Lower lobe of right lung (tissue), 2 donors: ENCODE data around the gene ANKRD33B. TPM values are rescaled to one million over a fixed set of nuclear protein-coding genes. Genes with fewer than 3 reads are reported as not detected.
"Not testable (repeated sequence)": the region's sequence is repeated elsewhere in the genome, so short reads cannot be mapped to it uniquely, and the experiment has no call there.

Experiments used
- ATAC-seq, 2 donors: fragments of 200-7000 bp; cut with Tn5 transposase; one replicate each; pipeline ENCODE4 v1.9.1; 2020 to 2022; ENCODE audit warnings: mild to moderate bottlenecking in 2 of 2, moderate library complexity in 2 of 2
- DNase-seq: peaks from one replicate; pipeline ENCODE4 v3.0.0-alpha.2; 2020
- H3K27ac ChIP-seq: fragments of 200-600 bp; one replicate; pipeline ENCODE4 v1.8.0; 2022
- H3K27me3 ChIP-seq: fragments of 200-600 bp; one replicate; pipeline ENCODE4 v1.8.0; 2022; ENCODE audit warnings: low read depth
- H3K36me3 ChIP-seq: fragments of 200-600 bp; one replicate; pipeline ENCODE4 v1.8.0; 2022; ENCODE audit warnings: mild to moderate bottlenecking
- H3K4me1 ChIP-seq: fragments of 200-600 bp; one replicate; pipeline ENCODE4 v1.8.0; 2022
- H3K4me3 ChIP-seq: fragments of 200-600 bp; one replicate; pipeline ENCODE4 v1.8.0; 2022; ENCODE audit warnings: mild to moderate bottlenecking
- H3K9me3 ChIP-seq: fragments of 200-600 bp; one replicate; pipeline ENCODE4 v1.8.0; 2022
- CTCF ChIP-seq: fragments of 200-600 bp; IDR thresholded peaks from one replicate; pipeline ENCODE4 v1.8.0; 2022; ENCODE audit warnings: antibody characterized with exemption, mild to moderate bottlenecking
- intact Hi-C: fragments of 100-400 bp; cut with DNase I; formaldehyde crosslinking; loops from one replicate; pipeline ENCODE4 v1.11.0; 2022
- total RNA-seq: library from RNA; stranded (reverse); fragmentation: NEBNext Ultra II Directional; extraction: Animal tissue kit (Norgen Biotek cat#: 25700); gene quantifications from one replicate; pipeline ENCODE4 v1.2.1, GENCODE V29; 2021
- donor health status: DM: no; HTN: yes; CAD: no; lungs with severe emphysema.

Gene ANKRD33B
- total RNA-seq, 1 donor from 2014 or later: 5.8 TPM

DNA sequence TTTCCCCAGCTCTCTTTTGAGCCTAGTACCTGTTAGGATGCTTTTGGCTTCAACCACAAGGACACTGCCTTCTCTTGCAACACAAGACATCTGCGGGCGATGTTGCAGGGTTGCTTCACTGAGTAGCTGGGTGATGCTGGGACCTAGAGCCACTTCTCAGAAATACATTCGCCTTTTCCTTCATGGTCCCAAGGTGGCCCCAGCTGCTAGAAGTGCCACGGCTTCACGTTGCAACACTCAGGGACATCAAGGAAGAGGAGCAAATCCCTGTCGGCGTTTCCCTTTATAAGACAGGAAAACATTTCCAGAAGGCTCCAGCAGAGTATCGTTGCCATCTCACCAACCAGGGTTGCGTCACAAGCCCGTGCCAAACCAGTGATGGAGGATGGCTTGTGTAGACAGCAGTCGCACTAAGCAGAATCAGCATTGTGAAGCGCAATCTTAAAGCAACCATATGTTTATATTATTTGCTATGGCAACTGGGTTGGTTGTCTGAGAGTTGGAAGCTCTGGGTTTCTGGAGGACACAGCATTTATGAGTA, 62.7 kb downstream of the ANKRD33B start:
- TF ChIP-seq CTCF: no peak
- H3K4me3 ChIP-seq: no peak overlapping the region
- H3K4me1 ChIP-seq: peaks cover 21% of the 10 kb centered on the region
- DNase-seq (no peak), ATAC-seq (no peak)
- intact Hi-C loops: loop anchor here (5.0 kb wide), 1 partner anchor 174 kb away; no protein-coding TSS in a partner anchor
- no peaks in the 10 kb centered on the region for H3K27me3 ChIP-seq
- no peaks in the 10 kb centered on the region for H3K9me3 ChIP-seq
- peak overlapping the region; percentile 77 for H3K27ac ChIP-seq
- H3K36me3 ChIP-seq: no peaks in the 10 kb centered on the region

- H3K27ac ChIP-seq: peak overlapping the region; percentile 77
- DNase-seq (no peak), ATAC-seq (peak in 1 of 2 donors; percentile 5)
- no peak for TF ChIP-seq CTCF
- H3K27me3 ChIP-seq: no peaks in the 10 kb centered on the region
- intact Hi-C loops: loop anchor here (5.0 kb wide), 1 partner anchor 175 kb away; no protein-coding TSS in a partner anchor
- H3K36me3 ChIP-seq: no peaks in the 10 kb centered on the region
- H3K4me3 ChIP-seq: peak overlapping the region; percentile 43
- H3K4me1 ChIP-seq: peaks cover 21% of the 10 kb centered on the region
- H3K9me3 ChIP-seq: no peaks in the 10 kb centered on the region
These were observed 63.4 kb downstream of the ANKRD33B start for GRCh38 chr5:10627160-10627701.

DNA sequence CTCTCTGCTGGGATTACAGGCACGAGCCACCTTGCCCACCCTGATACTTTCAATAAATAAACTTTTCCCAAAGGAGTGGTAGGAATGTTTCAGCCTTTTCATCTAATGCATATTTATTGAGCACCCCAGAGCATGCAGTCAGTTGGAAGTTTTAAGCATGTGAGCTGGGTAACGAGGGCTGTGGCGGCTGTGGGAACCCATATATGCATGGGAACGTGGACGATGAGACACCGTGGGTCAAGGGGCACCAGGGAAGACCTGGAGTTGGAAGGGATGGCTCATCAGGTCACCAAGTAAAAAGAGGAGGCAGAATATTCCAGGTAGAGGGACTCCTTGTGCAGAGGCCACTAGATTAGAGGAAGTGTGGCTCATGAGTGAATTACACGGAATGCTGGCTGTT, 64.7 kb downstream of the ANKRD33B start:
- TF ChIP-seq CTCF: no peak
- no peaks in the 10 kb centered on the region for H3K9me3 ChIP-seq
- no peaks in the 10 kb centered on the region for H3K27me3 ChIP-seq
- H3K4me1 ChIP-seq: peaks cover 28% of the 10 kb centered on the region
- DNase-seq (no peak), ATAC-seq (no peak)
- no peak overlapping the region for H3K4me3 ChIP-seq
- no peaks in the 10 kb centered on the region for H3K36me3 ChIP-seq
- H3K27ac ChIP-seq: no peak overlapping the region
- intact Hi-C loops: loop anchor here (5.0 kb wide), 1 partner anchor 176 kb away; no protein-coding TSS in a partner anchor

GRCh38 chr5:10629682-10630081, 65.8 kb downstream of the ANKRD33B start:
- TF ChIP-seq CTCF: no peak
- H3K4me1 ChIP-seq: peaks cover 34% of the 10 kb centered on the region
- no peaks in the 10 kb centered on the region for H3K36me3 ChIP-seq
- no peaks in the 10 kb centered on the region for H3K9me3 ChIP-seq
- no peak overlapping the region for H3K4me3 ChIP-seq
- no peak for ATAC-seq
- DNase-seq: no peak
- no peak overlapping the region for H3K27ac ChIP-seq
- intact Hi-C loops: loop anchor here (5.0 kb wide), 1 partner anchor 177 kb away; no protein-coding TSS in a partner anchor
- H3K27me3 ChIP-seq: no peaks in the 10 kb centered on the region

DNA sequence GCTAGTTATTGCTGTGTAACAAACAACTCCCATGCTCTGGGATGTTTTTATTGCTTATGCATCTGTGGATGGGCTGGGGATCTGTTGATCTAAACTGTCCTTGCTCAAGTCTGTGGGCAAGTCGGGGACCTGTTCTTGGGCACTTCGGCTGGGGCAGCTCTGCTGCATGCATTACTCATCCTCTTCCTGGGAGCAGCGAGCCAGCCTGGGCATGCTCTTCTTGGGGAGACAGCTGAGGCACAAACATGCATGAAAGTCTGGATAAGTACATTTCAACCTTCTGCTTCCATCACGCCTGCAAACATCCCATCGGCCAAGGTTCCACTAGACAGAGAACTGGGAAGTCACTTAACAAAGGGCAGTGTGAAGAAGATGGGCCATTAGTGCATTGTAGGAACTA, 66.3 kb downstream of the ANKRD33B start:
- intact Hi-C loops: no loop called here
- Histone ChIP-seq H3K4me1 (peaks cover 34% of the 10 kb centered on the region), H3K36me3 (no peaks in the 10 kb centered on the region), H3K9me3 (no peaks in the 10 kb centered on the region), H3K27me3 (no peaks in the 10 kb centered on the region), H3K4me3 (no peak overlapping the region), H3K27ac (no peak overlapping the region)
- ATAC-seq: no peak
- no peak for DNase-seq
- TF ChIP-seq CTCF: no peak

GRCh38 chr5:10630744-10631143, 66.9 kb downstream of the ANKRD33B start:
- H3K36me3 ChIP-seq, H3K27me3 ChIP-seq, H3K4me3 ChIP-seq, H3K27ac ChIP-seq, DNase-seq, ATAC-seq, intact Hi-C loops, H3K9me3 ChIP-seq: not testable (repeated sequence)
- peaks cover 34% of the 10 kb centered on the region for H3K4me1 ChIP-seq
